ENCODE data around the gene ST8SIA1. TPM values are rescaled to one million over a fixed set of nuclear protein-coding genes. Genes with fewer than 3 reads are reported as not detected.

Gene ST8SIA1
- total RNA-seq, 2 donors from 2014 or later: 1.2 to 2.7 TPM

- no peak for DNase-seq
- no peaks in the 10 kb centered on the region for H3K27me3 ChIP-seq
- no peaks in the 10 kb centered on the region for H3K9me3 ChIP-seq
- intact Hi-C loops (cut with DNase I): no loop called here
- no peak overlapping the region for H3K27ac ChIP-seq
- no peak overlapping the region for H3K4me3 ChIP-seq
- no peaks in the 10 kb centered on the region for H3K4me1 ChIP-seq
- no peak overlapping the region for H3K9ac ChIP-seq (ENCODE audit: low read depth in 2 of 2, low read length in 2 of 2)
- no peak for TF ChIP-seq CTCF (IDR thresholded peaks at IDR 0.05)
- H3K36me3 ChIP-seq: no peaks in the 10 kb centered on the region
Measured at GRCh38 chr12:22285846-22286245, 48.7 kb downstream of the ST8SIA1 start.

GRCh38 chr12:22284871-22285270, 49.6 kb downstream of the ST8SIA1 start:
- Histone ChIP-seq H3K27me3 (no peaks in the 10 kb centered on the region), H3K27ac (no peak overlapping the region), H3K4me1 (no peaks in the 10 kb centered on the region), H3K9ac (ENCODE audit: low read depth in 2 of 2, low read length in 2 of 2) (no peak overlapping the region), H3K4me3 (no peak overlapping the region), H3K36me3 (no peaks in the 10 kb centered on the region), H3K9me3 (no peaks in the 10 kb centered on the region)
- intact Hi-C loops (cut with DNase I): no loop called here
- TF ChIP-seq CTCF (IDR thresholded peaks at IDR 0.05): no peak
- DNase-seq: no peak

GRCh38 chr12:22283508-22283907, 51.0 kb downstream of the ST8SIA1 start:
- Histone ChIP-seq H3K9ac (ENCODE audit: low read depth in 2 of 2, low read length in 2 of 2) (no peak overlapping the region), H3K27ac (no peak overlapping the region)
- intact Hi-C loops (cut with DNase I): no loop called here

GRCh38 chr12:22283006-22283506, 51.5 kb downstream of the ST8SIA1 start:
- no peak for TF ChIP-seq CTCF (IDR thresholded peaks at IDR 0.05)
- intact Hi-C loops (cut with DNase I): no loop called here
- Histone ChIP-seq H3K4me1 (no peaks in the 10 kb centered on the region), H3K27ac (peak overlapping the region; percentile 25), H3K9ac (ENCODE audit: low read depth in 2 of 2, low read length in 2 of 2) (no peak overlapping the region), H3K27me3 (no peaks in the 10 kb centered on the region), H3K36me3 (no peaks in the 10 kb centered on the region), H3K4me3 (no peak overlapping the region), H3K9me3 (no peaks in the 10 kb centered on the region)
- no peak for DNase-seq

More at GRCh38 chr12:22283508-22283907, 51.0 kb downstream of the ST8SIA1 start:
- no peaks in the 10 kb centered on the region for H3K27me3 ChIP-seq
- no peak for TF ChIP-seq CTCF (IDR thresholded peaks at IDR 0.05)
- no peak for DNase-seq
- no peaks in the 10 kb centered on the region for H3K4me1 ChIP-seq
- H3K36me3 ChIP-seq: no peaks in the 10 kb centered on the region
- H3K4me3 ChIP-seq: no peak overlapping the region
- no peaks in the 10 kb centered on the region for H3K9me3 ChIP-seq

- Histone ChIP-seq H3K4me1 (no peaks in the 10 kb centered on the region), H3K27me3 (no peaks in the 10 kb centered on the region), H3K27ac (peak overlapping the region; percentile 25), H3K9me3 (no peaks in the 10 kb centered on the region), H3K36me3 (no peaks in the 10 kb centered on the region), H3K4me3 (no peak overlapping the region), H3K9ac (ENCODE audit: low read depth in 2 of 2, low read length in 2 of 2) (no peak overlapping the region)
- intact Hi-C loops (cut with DNase I): no loop called here
- TF ChIP-seq CTCF (IDR thresholded peaks at IDR 0.05): no peak
- DNase-seq: no peak
Measured at GRCh38 chr12:22282283-22282682, 52.2 kb downstream of the ST8SIA1 start.
